SU-DHL-6 (cell line): Measurements from ENCODE around the gene MTMR12.

Experiments
- H2AFZ ChIP-seq: fragments of 200-600 bp; sonication (generic); 2 replicates; pipeline ENCODE4 v1.6.1; 2014; ENCODE audit warnings: low read depth, mild to moderate bottlenecking, moderate library complexity, mixed read lengths, antibody characterized with exemption, low read length; ENCODE audit not compliant: severe bottlenecking
- H3F3A ChIP-seq: fragments of 200-600 bp; shearing (Covaris generic); 2 replicates; pipeline ENCODE4 v1.6.0; 2016; ENCODE audit warnings: antibody characterized with exemption, mild to moderate bottlenecking; ENCODE audit not compliant: insufficient read depth
- H3K27ac ChIP-seq: fragments of 200-600 bp; sonication (generic); 2 replicates; pipeline ENCODE4 v1.5.1; 2016; ENCODE audit warnings: low read depth, mild to moderate bottlenecking, low read length, moderate library complexity, mixed read lengths
- H3K27me3 ChIP-seq: fragments of 200-600 bp; sonication (generic), shearing (Covaris generic); 2 replicates; pipeline ENCODE4 v1.6.0; 2014; ENCODE audit warnings: mild to moderate bottlenecking, low read length
- H3K36me3 ChIP-seq: fragments of 200-600 bp; sonication (generic); 2 replicates; pipeline ENCODE4 v1.6.1; 2014; ENCODE audit warnings: mild to moderate bottlenecking, low read length, mixed read lengths
- H3K4me2 ChIP-seq: fragments of 300-600, 200-600 bp; shearing (Covaris generic), sonication (generic); 2 replicates; pipeline ENCODE4 v1.6.0; 2014; ENCODE audit warnings: low read length, low read depth, mild to moderate bottlenecking; ENCODE audit not compliant: poor library complexity, severe bottlenecking
- H3K4me3 ChIP-seq: fragments of 200-600 bp; sonication (generic); 2 replicates; pipeline ENCODE4 v1.5.1; 2014; ENCODE audit warnings: antibody characterized with exemption, low read length, mild to moderate bottlenecking, mixed read lengths; ENCODE audit not compliant: insufficient read depth, poor library complexity, severe bottlenecking
- H3K79me2 ChIP-seq: fragments of 200-600 bp; sonication (generic); 2 replicates; pipeline ENCODE4 v1.6.1; 2014; ENCODE audit warnings: mild to moderate bottlenecking, low read length, moderate library complexity; ENCODE audit not compliant: insufficient read depth
- H3K9ac ChIP-seq: fragments of 200-600 bp; sonication (generic); 2 replicates; pipeline ENCODE4 v1.7.0; 2014; ENCODE audit warnings: mild to moderate bottlenecking, low read length
- H3K9me2 ChIP-seq: fragments of 200-600 bp; sonication (generic); replicated peaks from 2 replicates; pipeline ENCODE4 v1.6.1; 2014; ENCODE audit warnings: low read length; ENCODE audit not compliant: insufficient read depth
- H3K9me3 ChIP-seq: fragments of 200-600 bp; sonication (generic); 2 replicates; pipeline ENCODE4 v1.6.1; 2014; ENCODE audit warnings: low read length, mixed read lengths; ENCODE audit not compliant: insufficient read depth
- H4K20me1 ChIP-seq: fragments of 200-600 bp; sonication (generic); 2 replicates; pipeline ENCODE4 v1.6.1; 2014; ENCODE audit warnings: low read depth, mild to moderate bottlenecking, antibody characterized with exemption, low read length, moderate library complexity, mixed read lengths
- EZH2phosphoT487 ChIP-seq: fragments of 200-600 bp; sonication (generic), shearing (Covaris generic); conservative IDR thresholded peaks from 2 replicates; pipeline ENCODE4 v1.6.1; 2018; ENCODE audit warnings: mild to moderate bottlenecking, antibody characterized with exemption, low read length, moderate library complexity, mixed read lengths
- TF ChIP-seq, protein P1 (sequence below): fragments of 200-600 bp; sonication (generic); IDR thresholded peaks from one replicate; pipeline ENCODE4 v1.5.1; 2017; ENCODE audit warnings: antibody characterized with exemption, mild to moderate bottlenecking, low read length, moderate library complexity; ENCODE audit not compliant: insufficient read depth, poor library complexity, severe bottlenecking

The MTMR12 gene

DNA sequence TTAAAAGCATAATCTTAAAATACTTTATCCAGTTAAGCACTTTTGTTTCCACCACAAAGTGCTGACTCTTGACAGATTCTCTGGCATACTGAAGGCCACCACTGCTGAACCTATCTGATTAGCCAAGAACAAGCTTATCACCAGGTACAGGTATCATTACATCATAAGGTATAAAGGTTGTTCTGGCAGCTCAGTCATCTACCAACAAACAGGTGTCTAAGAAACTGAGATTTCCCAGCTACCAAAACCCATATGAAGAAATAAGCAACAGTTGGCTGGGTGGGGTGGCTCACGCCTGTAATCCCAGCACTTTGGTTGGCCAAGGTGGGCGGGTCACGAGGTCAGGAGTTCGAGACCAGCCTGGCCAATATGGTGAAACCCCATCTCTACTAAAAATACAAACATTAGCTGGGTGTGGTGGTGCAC, 5.0 kb downstream of the MTMR12 start:
- Histone ChIP-seq H3K4me2 (no peak overlapping the region), H3F3A (peaks cover 16% of the 10 kb centered on the region), H3K9ac (no peak overlapping the region), H2AFZ (no peak overlapping the region), H4K20me1 (no peaks in the 10 kb centered on the region), H3K36me3 (no peaks in the 10 kb centered on the region), H3K9me3 (no peaks in the 10 kb centered on the region), H3K9me2 (no peaks in the 10 kb centered on the region), H3K4me3 (no peak overlapping the region), H3K27ac (no peak overlapping the region), H3K27me3 (no peaks in the 10 kb centered on the region), H3K79me2 (peaks cover 91% of the 10 kb centered on the region)
- no peak for TF ChIP-seq EZH2phosphoT487
- TF ChIP-seq, protein P1, sequence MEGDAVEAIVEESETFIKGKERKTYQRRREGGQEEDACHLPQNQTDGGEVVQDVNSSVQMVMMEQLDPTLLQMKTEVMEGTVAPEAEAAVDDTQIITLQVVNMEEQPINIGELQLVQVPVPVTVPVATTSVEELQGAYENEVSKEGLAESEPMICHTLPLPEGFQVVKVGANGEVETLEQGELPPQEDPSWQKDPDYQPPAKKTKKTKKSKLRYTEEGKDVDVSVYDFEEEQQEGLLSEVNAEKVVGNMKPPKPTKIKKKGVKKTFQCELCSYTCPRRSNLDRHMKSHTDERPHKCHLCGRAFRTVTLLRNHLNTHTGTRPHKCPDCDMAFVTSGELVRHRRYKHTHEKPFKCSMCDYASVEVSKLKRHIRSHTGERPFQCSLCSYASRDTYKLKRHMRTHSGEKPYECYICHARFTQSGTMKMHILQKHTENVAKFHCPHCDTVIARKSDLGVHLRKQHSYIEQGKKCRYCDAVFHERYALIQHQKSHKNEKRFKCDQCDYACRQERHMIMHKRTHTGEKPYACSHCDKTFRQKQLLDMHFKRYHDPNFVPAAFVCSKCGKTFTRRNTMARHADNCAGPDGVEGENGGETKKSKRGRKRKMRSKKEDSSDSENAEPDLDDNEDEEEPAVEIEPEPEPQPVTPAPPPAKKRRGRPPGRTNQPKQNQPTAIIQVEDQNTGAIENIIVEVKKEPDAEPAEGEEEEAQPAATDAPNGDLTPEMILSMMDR = no peak

DNA sequence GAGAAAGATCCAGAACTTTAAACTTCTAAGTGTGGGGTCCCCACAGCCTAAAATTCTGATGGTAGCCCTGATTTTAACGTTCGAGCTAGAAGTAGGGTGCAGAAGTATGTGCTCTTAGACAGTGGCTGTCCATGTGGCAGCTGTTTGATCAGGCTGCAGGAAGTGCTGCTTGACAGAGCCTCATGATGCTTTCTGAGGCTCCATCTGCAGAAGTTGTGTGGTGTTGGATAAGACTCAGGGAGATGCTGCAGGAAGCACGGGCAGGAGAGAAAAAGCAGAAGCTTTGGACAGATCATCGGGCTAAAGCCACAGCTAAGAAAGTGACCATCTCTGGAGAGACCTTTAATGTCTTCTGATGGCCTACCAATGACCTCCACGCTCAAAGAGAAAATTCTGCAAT, 8.1 kb downstream of the MTMR12 start:
- no peak overlapping the region for H3K9ac ChIP-seq
- H3K27ac ChIP-seq = no peak overlapping the region
- no peaks in the 10 kb centered on the region; the same call in 1 of the 2 replicates for H4K20me1 ChIP-seq
- H3K9me2 ChIP-seq = no peaks in the 10 kb centered on the region
- H3F3A ChIP-seq = no peaks in the 10 kb centered on the region
- no peaks in the 10 kb centered on the region for H3K36me3 ChIP-seq
- TF ChIP-seq, protein P1 = no peak
- TF ChIP-seq EZH2phosphoT487 = no peak
- H3K79me2 ChIP-seq = peaks cover 97% of the 10 kb centered on the region
- no peaks in the 10 kb centered on the region for H3K9me3 ChIP-seq
- no peaks in the 10 kb centered on the region for H3K27me3 ChIP-seq
- H3K4me3 ChIP-seq = no peak overlapping the region
- H3K4me2 ChIP-seq = no peak overlapping the region
- H2AFZ ChIP-seq = no peak overlapping the region

DNA sequence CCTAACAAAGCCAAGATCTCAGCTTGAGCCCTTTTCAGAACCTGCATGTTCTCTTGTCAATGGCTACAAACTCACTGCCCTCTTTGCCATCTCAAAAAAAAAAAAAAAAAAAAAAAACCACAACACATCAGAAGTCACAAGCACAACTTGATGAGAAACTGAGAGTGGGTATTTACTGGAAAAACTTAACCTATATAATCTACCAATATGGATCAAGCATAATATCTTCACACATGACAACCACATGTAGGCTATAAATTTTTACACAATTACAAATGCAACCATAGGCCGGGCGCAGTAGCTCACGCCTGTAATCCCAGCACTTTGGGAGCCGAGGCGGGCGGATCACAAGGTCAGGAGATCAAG, 9.0 kb downstream of the MTMR12 start:
- Histone ChIP-seq H2AFZ (no peak overlapping the region), H3K27me3 (no peaks in the 10 kb centered on the region), H3F3A (no peaks in the 10 kb centered on the region), H3K4me3 (no peak overlapping the region), H3K4me2 (no peak overlapping the region), H3K9me3 (no peaks in the 10 kb centered on the region), H3K9me2 (no peaks in the 10 kb centered on the region), H4K20me1 (no peaks in the 10 kb centered on the region; the same call in 1 of the 2 replicates), H3K27ac (no peak overlapping the region), H3K79me2 (peaks cover 98% of the 10 kb centered on the region), H3K36me3 (no peaks in the 10 kb centered on the region), H3K9ac (no peak overlapping the region)
- TF ChIP-seq, protein P1 = no peak
- no peak for TF ChIP-seq EZH2phosphoT487
